Epidermal melanocyte (primary cell): ENCODE results near the gene MTA3.
"Not testable (repeated sequence)": the region's sequence is repeated elsewhere in the genome, so short reads cannot be mapped to it uniquely, and the experiment has no call there.

Source experiments
- DNase-seq: peaks from one replicate; pipeline ENCODE4 v3.0.0; 2011; ENCODE audit warnings: low spot score; ENCODE audit not compliant: insufficient read length

Gene MTA3

DNA sequence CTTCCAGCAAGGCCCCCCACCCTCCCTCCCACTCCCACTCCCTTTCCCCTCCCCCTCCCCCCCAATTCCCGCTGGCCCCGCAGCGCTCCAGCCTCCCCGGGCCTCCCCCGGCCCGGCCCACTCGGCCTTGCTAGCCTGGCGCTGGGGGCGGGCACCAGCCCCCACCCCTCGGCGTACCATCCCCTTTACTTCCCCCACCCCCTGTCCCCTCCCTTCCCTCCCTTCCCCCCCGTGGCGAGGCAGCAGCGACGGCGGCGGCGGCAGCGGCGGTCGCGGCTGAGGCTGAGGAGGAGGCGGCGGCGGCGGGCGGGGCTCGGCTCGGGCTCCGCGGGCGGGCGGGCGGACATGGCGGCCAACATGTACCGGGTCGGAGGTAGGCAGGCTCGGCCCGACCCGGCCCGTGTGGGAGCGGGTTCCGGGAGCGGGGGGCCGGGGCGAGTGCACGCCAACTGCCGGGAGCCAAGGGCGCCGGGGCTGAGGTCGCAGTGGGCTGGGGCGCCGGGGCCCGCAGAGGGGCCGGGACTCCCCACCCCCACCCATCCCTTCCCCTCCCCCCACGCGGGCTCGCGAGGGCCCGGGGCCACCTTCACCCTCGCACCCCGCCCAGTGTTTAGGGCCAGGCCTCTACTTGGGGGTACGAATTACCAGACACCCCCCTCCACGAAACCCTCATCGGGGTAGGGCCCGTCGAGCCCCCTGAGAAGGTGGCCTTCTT is at the start of gene MTA3:
MTA3 (plus strand) TSS at position 232 of the 715 bp plus-strand sequence; CDS start at position 346, 114 bp downstream.
- DNase-seq = no peak

DNA sequence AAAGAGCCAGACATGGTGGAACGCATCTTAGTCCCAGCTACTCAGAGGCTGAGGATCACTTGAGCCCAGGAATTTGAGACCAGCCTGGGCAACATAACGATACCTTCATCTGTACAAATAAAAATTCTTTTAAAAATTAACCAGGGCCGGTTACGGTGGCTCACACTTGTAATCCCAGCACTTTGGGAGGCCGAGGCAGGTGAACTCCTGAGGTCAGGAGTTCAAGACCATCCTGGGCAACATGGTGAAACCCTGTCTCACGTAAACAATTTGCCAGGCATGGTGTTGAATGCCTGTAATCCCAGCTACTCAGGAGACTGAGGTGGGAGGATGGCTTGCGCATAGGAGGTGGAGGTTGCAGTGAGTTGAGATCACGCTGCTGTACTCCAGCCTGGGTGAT is 48.8 kb upstream of the MTA3 start:
- DNase-seq = no peak

DNA sequence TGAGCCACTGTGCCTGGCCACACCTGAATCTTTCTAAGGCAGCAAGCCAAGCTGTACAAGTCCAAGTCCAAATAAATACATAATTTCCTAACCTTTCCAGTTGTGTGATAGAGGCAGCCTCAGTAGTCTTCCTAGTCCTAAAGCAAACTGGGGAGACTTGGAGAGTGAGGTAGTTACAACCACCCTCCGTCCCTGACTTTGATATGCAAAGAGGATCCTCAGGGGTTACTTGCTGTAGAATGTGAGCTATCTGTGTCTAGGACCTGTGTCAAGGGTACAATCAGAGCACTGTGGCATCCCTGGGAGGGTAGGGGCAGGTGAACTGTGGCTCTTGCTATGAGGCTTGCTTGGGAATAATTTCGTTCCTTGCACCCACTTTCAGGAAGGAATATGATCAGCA is 46.4 kb upstream of the MTA3 start:
- no peak for DNase-seq

- no peak for DNase-seq
Measured at GRCh38 chr2:42523341-42523740, 45.1 kb upstream of the MTA3 start.

DNA sequence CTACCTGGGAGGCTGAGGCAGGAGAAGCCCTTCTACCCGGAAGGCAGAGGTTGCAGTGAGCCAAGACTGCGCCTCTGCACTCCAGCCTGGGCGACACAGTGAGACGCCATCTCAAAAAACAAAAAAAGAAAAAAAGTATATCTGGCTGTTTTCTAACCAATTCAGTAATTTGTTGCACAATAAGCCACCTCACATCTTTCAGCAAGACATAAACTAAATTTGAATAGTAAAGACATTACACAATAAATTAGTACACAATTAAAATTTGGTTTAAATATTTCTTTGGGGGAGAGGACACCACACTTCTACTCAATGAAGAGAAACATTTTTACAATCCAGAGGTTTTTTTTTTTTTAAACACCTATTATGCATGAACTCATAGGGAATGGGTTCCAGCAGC is 36.0 kb upstream of the MTA3 start:
- no peak for DNase-seq

GRCh38 chr2:42537493-42537892 is 30.9 kb upstream of the MTA3 start:
- no peak for DNase-seq

- DNase-seq = no peak
Measured at GRCh38 chr2:42542871-42543270, 25.6 kb upstream of the MTA3 start.

GRCh38 chr2:42545023-42545721 is 23.3 kb upstream of the MTA3 start:
- no peak for DNase-seq

- no peak for DNase-seq
Measured at GRCh38 chr2:42545841-42546390, 22.5 kb upstream of the MTA3 start.

DNA sequence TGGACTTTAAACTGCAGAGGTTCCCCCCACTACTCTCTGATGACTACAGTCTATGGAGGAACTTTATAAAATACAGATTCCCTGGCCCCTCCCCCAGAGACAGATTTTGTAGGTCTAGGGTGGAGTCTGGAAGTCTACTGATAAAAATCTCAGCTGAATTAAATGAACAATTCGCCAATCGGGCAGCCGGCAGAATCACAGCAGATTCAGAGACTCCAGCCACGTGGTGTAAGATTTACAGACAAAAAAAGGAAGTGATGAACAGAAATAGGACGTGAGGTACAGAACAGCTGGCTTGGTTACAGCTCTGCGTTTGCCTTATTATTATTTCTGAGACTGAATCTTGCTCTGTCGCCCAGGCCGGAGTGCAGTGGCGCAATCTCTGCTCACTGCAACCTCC is 21.4 kb upstream of the MTA3 start:
- DNase-seq = no peak

- DNase-seq = no peak
Measured at GRCh38 chr2:42547446-42548295, 20.8 kb upstream of the MTA3 start.

DNA sequence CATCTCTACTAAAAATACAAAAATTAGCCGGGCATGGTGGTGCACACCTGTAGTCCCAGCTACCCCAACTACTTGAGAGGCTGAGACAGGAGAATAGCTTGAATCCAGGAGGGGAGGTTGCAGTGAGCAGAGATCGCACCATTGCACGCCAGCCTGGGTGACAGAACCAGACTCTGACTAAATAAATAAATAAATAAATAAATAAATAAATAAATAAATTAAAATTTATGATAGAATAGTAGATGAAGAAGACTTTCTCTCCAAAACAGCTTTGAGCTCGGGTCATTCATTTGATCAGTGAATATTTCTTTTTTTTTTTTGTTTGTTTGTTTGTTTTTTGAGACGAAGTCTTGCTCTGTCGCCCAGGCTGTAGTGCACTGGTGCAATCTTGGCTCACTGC is 17.6 kb upstream of the MTA3 start:
- no peak for DNase-seq

DNA sequence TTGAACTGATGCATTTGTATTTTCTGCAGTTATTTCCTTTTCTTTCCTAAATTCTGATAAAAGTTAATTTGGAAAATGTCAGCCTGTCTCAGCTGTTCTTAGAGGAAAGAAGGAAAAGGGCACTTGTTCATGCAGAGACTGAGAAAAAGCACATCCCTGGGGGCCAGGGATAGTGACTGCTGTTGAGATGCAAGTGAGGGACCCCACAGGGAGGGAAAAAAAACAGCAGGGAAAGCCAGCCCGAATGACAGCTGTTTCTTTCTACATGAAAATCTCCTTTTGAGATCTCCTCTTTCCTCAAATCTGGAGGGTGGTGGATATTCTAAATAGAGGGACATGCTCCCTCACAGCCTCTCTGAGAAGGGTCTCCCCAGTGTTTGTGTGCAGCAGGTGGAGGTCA is 14.0 kb upstream of the MTA3 start:
- DNase-seq = no peak

GRCh38 chr2:42556315-42556890 is 12.0 kb upstream of the MTA3 start:
- no peak for DNase-seq

- DNase-seq = no peak
Measured at GRCh38 chr2:42557306-42557705, 11.1 kb upstream of the MTA3 start.

- DNase-seq = no peak
Measured at GRCh38 chr2:42558827-42559226, 9.6 kb upstream of the MTA3 start.

DNA sequence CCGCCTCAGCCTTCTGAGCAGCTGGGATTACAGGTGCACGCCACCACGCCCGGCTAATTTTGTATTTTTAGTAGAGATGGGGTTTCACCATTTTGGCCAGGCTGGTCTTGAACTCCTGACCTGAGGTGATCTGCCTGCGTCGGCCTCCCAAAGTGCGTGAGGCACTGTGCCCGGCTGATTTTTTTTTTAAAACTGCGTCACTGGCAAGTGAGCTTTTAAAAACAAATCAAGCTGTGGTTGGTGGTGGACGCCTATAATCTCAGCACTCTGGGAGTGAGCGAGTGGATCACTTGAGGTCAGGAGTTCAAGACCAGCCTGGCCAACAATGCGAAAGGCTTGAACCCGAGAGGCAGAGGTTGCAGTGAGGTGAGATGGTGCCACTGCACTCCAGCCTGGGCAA is 8.3 kb upstream of the MTA3 start:
- not testable (repeated sequence) for DNase-seq

DNA sequence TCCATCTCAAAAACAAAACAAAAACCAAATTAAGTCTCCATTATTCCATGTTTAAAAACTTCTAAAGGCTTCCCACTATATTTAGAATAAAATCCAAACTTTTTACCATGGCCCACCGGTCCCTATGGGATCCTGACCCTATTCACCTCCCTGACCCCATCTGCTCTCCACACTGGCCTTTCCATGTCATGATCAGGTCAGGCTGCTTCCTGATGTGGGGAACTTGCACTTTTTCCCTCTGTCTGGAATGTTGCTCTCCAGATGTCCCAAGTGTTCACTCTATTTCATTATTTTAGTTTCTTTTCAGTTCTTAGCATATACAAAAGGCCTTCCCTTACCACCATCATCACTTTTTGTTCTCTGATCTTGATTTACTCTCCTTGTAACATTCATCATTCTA is 7.5 kb upstream of the MTA3 start:
- no peak for DNase-seq

GRCh38 chr2:42562474-42563144 is 5.8 kb upstream of the MTA3 start:
- no peak for DNase-seq

GRCh38 chr2:42566025-42566424 is 2.4 kb upstream of the MTA3 start:
- DNase-seq = no peak

DNA sequence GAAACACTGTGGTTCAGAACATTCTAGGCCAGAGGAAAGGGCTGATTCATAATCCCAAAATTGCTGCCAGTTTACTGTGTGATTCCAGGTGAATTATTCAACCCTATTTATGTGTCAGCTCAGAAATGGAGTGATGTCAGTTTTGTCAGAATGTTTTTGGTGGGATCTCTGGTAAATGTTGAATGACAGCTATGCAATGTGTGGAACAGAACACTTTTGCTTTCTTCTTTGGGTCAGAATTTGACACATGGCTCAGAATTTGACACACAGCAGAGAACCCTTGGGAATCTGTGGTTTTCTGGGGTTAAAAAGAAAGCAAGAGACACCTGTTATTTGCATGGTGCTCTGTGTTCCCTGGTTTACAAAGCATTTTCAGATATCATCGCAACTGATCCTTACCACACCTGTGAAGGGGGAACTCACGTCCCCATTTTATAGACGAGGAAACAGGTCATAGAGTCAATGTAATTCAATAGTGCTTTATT is 1.6 kb upstream of the MTA3 start:
- DNase-seq = no peak
